NCI-H1048 (cell line): ENCODE measurements around the gene FGFR3.

Source experiments
- DNase-seq: peaks from one replicate; lab custom pipeline; 2025; lab: John Stamatoyannopoulos, UW

The FGFR3 gene

GRCh38 chr4:1788254-1788973, 4.7 kb upstream of the FGFR3 start:
- DNase-seq: no peak

- no peak for DNase-seq
These were observed 3.5 kb upstream of the FGFR3 start for GRCh38 chr4:1789552-1789951.

GRCh38 chr4:1790005-1790404, 3.1 kb upstream of the FGFR3 start:
- no peak for DNase-seq

- DNase-seq: no peak
These were observed 798 bp upstream of the FGFR3 start for GRCh38 chr4:1792158-1792831.

- DNase-seq: no peak
These were observed 375 bp downstream of the FGFR3 start for GRCh38 chr4:1793496-1793840.

- no peak for DNase-seq
These were observed 1.1 kb downstream of the FGFR3 start for GRCh38 chr4:1793940-1794808.

- DNase-seq: no peak
These were observed 1.8 kb downstream of the FGFR3 start for GRCh38 chr4:1794809-1795298.

- DNase-seq: no peak
These were observed 2.5 kb downstream of the FGFR3 start for GRCh38 chr4:1795299-1796195.

- DNase-seq: no peak
These were observed 3.6 kb downstream of the FGFR3 start for GRCh38 chr4:1796486-1797204.

GRCh38 chr4:1797298-1797860, 4.3 kb downstream of the FGFR3 start:
- DNase-seq: no peak

GRCh38 chr4:1797861-1798579, 4.9 kb downstream of the FGFR3 start:
- DNase-seq: no peak

GRCh38 chr4:1798580-1799386, 5.7 kb downstream of the FGFR3 start:
- DNase-seq: no peak

GRCh38 chr4:1799387-1800375, 6.6 kb downstream of the FGFR3 start:
- no peak for DNase-seq

- DNase-seq: no peak
These were observed 7.7 kb downstream of the FGFR3 start for GRCh38 chr4:1800805-1801204.

- DNase-seq: no peak
These were observed 8.3 kb downstream of the FGFR3 start for GRCh38 chr4:1801286-1801958.

GRCh38 chr4:1802151-1802715, 9.1 kb downstream of the FGFR3 start:
- no peak for DNase-seq
